HepG2 (cell line): Measurements from ENCODE around the gene STK25. TPM values are rescaled to one million over a fixed set of nuclear protein-coding genes. Genes with fewer than 3 reads are reported as not detected.

ENCODE experiments used
- ATF2 ChIP-seq: sonication (generic); formaldehyde crosslinking; IDR thresholded peaks from 2 replicates; pipeline ENCODE4 v1.4.0; 2020; ENCODE audit warnings: missing genetic modification reagents
- ATF3 ChIP-seq: sonication (generic); formaldehyde crosslinking; IDR thresholded peaks from 2 replicates; pipeline ENCODE4 v1.4.0; 2020; ENCODE audit warnings: missing genetic modification reagents
- BCL6 ChIP-seq: IDR thresholded peaks from 2 replicates; pipeline ENCODE4 v1.6.1; 2016; ENCODE audit warnings: missing genetic modification reagents, missing compliant biosample characterization
- BCLAF1 ChIP-seq: fragments of 450-650 bp; IDR thresholded peaks from 2 replicates; pipeline ENCODE4 v1.6.1; 2017; ENCODE audit warnings: mild to moderate bottlenecking
- CBX2 ChIP-seq, 2 experiments: fragments of 200-600 bp in 1 of 2; sonication (generic); formaldehyde crosslinking in 1 of 2; IDR thresholded peaks; 2 replicates each; pipeline versions ENCODE4 v1.7.0 to v1.8.1; 2018 to 2022; ENCODE audit warnings: low read depth in 2 of 2, low read length in 1 of 2, mild to moderate bottlenecking in 1 of 2, missing genetic modification reagents in 1 of 2
- HOMEZ ChIP-seq: IDR thresholded peaks from 2 replicates; pipeline ENCODE4 v1.6.1; 2016; ENCODE audit warnings: low read depth
- KDM5B ChIP-seq: sonication (generic); formaldehyde crosslinking; IDR thresholded peaks from 2 replicates; pipeline ENCODE4 v1.4.0; 2020; ENCODE audit warnings: missing genetic modification reagents, mild to moderate bottlenecking, borderline replicate concordance
- MIXL1 ChIP-seq: IDR thresholded peaks from 2 replicates; pipeline ENCODE4 v1.6.1; 2016
- PAX8 ChIP-seq: sonication (generic); formaldehyde crosslinking; IDR thresholded peaks from 2 replicates; pipeline ENCODE4 v1.8.0; 2022; ENCODE audit warnings: mild to moderate bottlenecking, missing genetic modification reagents, borderline replicate concordance
- RFX3 ChIP-seq: IDR thresholded peaks from 2 replicates; pipeline ENCODE4 v1.6.1; 2016; ENCODE audit warnings: missing biosample characterization, missing genetic modification reagents
- RFXAP ChIP-seq: sonication (generic); formaldehyde crosslinking; IDR thresholded peaks from 2 replicates; pipeline ENCODE4 v1.4.0; 2020; ENCODE audit warnings: missing genetic modification reagents, borderline replicate concordance
- SMC3 ChIP-seq: IDR thresholded peaks from 2 replicates; pipeline ENCODE4 v1.6.1; 2011; ENCODE audit warnings: low read length, improper control_type of control experiment
- SMYD3 ChIP-seq: sonication (generic); formaldehyde crosslinking; IDR thresholded peaks from 2 replicates; pipeline ENCODE4 v1.8.1; 2023; ENCODE audit warnings: mild to moderate bottlenecking, missing genetic modification reagents
- TRIM24 ChIP-seq: sonication (generic); formaldehyde crosslinking; IDR thresholded peaks from 2 replicates; pipeline ENCODE4 v1.8.0; 2022; ENCODE audit warnings: mild to moderate bottlenecking, missing genetic modification reagents
- ZBTB37 ChIP-seq: sonication (generic); formaldehyde crosslinking; IDR thresholded peaks from 2 replicates; pipeline ENCODE4 v1.4.0; 2020; ENCODE audit warnings: mild to moderate bottlenecking, missing genetic modification reagents
- ZNF484 ChIP-seq: sonication (generic); formaldehyde crosslinking; IDR thresholded peaks from 2 replicates; pipeline ENCODE4 v1.5.1; 2020; ENCODE audit warnings: mild to moderate bottlenecking, low read depth, missing genetic modification reagents, borderline replicate concordance
- ZNF704 ChIP-seq: sonication (generic); formaldehyde crosslinking; IDR thresholded peaks from 2 replicates; pipeline ENCODE4 v1.8.1; 2023; ENCODE audit warnings: mild to moderate bottlenecking, inconsistent platforms, moderate library complexity, missing genetic modification reagents, borderline replicate concordance
- ZNF773 ChIP-seq: sonication (generic); formaldehyde crosslinking; IDR thresholded peaks from 2 replicates; pipeline ENCODE4 v1.4.0; 2020; ENCODE audit warnings: missing genetic modification reagents, borderline replicate concordance
- ZNF891 ChIP-seq: sonication (generic); formaldehyde crosslinking; IDR thresholded peaks from 2 replicates; pipeline ENCODE4 v1.5.0; 2020; ENCODE audit warnings: mild to moderate bottlenecking, missing genetic modification reagents
- ZSCAN9 ChIP-seq: IDR thresholded peaks from 2 replicates; pipeline ENCODE4 v1.6.1; 2016; ENCODE audit warnings: borderline replicate concordance
- polyA plus RNA-seq, 8 experiments: library from polyadenylated mRNA; depleted of rRNA in 3 of 8; stranded (reverse) in 7 of 8; unstranded in 1 of 8; fragments of >200 nt; fragmentation: Illumina TruSeq in 4 of 8; extraction: Trizol in 4 of 8; gene quantifications; 2 replicates each; pipeline versions ENCODE4 v1.2.1 to v1.2.3, GENCODE V29; 2011 to 2016; ENCODE audit warnings: low read depth in 4 of 8, missing spikeins in 1 of 8, mixed read lengths in 1 of 8; ENCODE audit not compliant: insufficient read depth in 1 of 8
- total RNA-seq, 5 experiments: library from RNA; depleted of rRNA; stranded (reverse); fragments of >200 nt; fragmentation: Illumina TruSeq; extraction: Trizol; gene quantifications; 2 replicates each; pipeline ENCODE4 v1.2.3, GENCODE V29; 2016; ENCODE audit warnings: low read depth in 1 of 5

Gene STK25
- total and polyA plus RNA-seq, 2 of the 13 experiments (the other 11 are each of a cell fraction or from before 2014, with no cell fraction given), result 177 to 481 TPM

- TF ChIP-seq RFXAP (CRISPR knock-in tag), result peak; percentile 97
- no peak for TF ChIP-seq ZBTB37 (CRISPR knock-in tag)
- peak; percentile 97; the same call in 1 of the 2 replicates for TF ChIP-seq PAX8 (CRISPR knock-in tag)
- no peak for TF ChIP-seq RFX3 (CRISPR knock-in tag)
- peak; percentile 100 for TF ChIP-seq KDM5B
- TF ChIP-seq SMYD3 (CRISPR knock-in tag), result peak; percentile 98
- TF ChIP-seq CBX2 (IDR thresholded peaks at IDR 0.05; ENCODE audit: low read depth, low read length), result no peak
- TF ChIP-seq CBX2 (CRISPR knock-in tag; IDR thresholded peaks at IDR 0.05; ENCODE audit: low read depth), result peak; percentile 62; the same call in 1 of the 2 replicates
- peak; percentile 97; the same call in 1 of the 2 replicates for TF ChIP-seq ZNF484 (CRISPR knock-in tag)
- TF ChIP-seq ZNF891, result peak; percentile 99
- TF ChIP-seq ZNF773 (CRISPR knock-in tag), result peak; percentile 98
- TF ChIP-seq BCL6 (CRISPR knock-in tag), result peak; percentile 79
- peak; percentile 91 for TF ChIP-seq MIXL1
- no peak for TF ChIP-seq HOMEZ (CRISPR knock-in tag)
- no peak for TF ChIP-seq BCLAF1
- no peak for TF ChIP-seq TRIM24 (CRISPR knock-in tag)
- TF ChIP-seq SMC3, result no peak
- peak; percentile 99 for TF ChIP-seq ZSCAN9 (CRISPR knock-in tag)
- TF ChIP-seq ATF3 (CRISPR knock-in tag), result peak; percentile 87
- peak; percentile 99 for TF ChIP-seq ZNF704
- TF ChIP-seq ATF2 (CRISPR knock-in tag), result peak; percentile 95
These were observed at the start of gene STK25 (continued) for GRCh38 chr2:241508240-241509154.
